Mesodermal cell (in vitro differentiated cells): ENCODE results near the gene C9orf85.
"Not testable (repeated sequence)": the region's sequence is repeated elsewhere in the genome, so short reads cannot be mapped to it uniquely, and the experiment has no call there.

ENCODE experiments used
- H3K27ac ChIP-seq: 2 replicates; pipeline ENCODE4 v1.7.0; 2013; ENCODE audit warnings: mild to moderate bottlenecking, low read depth, low read length, moderate library complexity; ENCODE audit not compliant: severe bottlenecking
- H3K36me3 ChIP-seq: 2 replicates; pipeline ENCODE4 v1.7.1; 2013; ENCODE audit warnings: mild to moderate bottlenecking, low read length, moderate library complexity; ENCODE audit not compliant: control insufficient read depth, insufficient read depth
- H3K4me1 ChIP-seq: one replicate; pipeline ENCODE4 v1.7.1; 2013; ENCODE audit warnings: mild to moderate bottlenecking, low read length; ENCODE audit not compliant: insufficient read depth, control insufficient read depth, poor library complexity, severe bottlenecking
- H3K4me3 ChIP-seq: 2 replicates; pipeline ENCODE4 v1.7.0; 2013; ENCODE audit warnings: low read length, control low read depth, mild to moderate bottlenecking; ENCODE audit not compliant: insufficient read depth, poor library complexity, severe bottlenecking; ENCODE audit errors: extremely low read depth
- H3K9me3 ChIP-seq: 2 replicates; pipeline ENCODE4 v1.7.1; 2013; ENCODE audit warnings: mild to moderate bottlenecking, low read length, moderate library complexity; ENCODE audit not compliant: control insufficient read depth
- WGBS, 2 experiments: methylation state at CpG; one replicate each; pipeline ENCODE4 v1.1.5; 2013; ENCODE audit warnings: missing lambda C conversion rate in 2 of 2; ENCODE audit not compliant: insufficient coverage in 2 of 2; 5-methylcytosine and 5-hydroxymethylcytosine counted together

The C9orf85 gene

DNA sequence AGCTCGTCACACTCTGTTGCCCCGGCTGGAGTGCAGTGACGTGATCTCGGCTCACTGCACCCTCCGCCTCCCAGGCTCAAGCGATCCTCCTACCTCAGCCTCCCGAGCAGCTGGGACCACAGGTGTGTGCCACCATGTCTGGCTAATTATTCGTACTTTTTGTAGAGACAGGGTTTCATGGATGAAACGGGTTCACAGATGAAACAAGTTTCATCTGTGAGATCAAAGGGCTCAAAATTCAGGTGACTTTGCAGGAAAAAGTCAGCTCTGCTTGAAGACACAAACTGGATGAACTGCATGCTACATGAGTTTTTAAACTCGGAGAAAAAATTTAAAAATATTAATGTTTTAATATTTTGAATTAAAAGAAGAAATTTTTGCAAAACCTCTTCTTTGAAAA lies 24.9 kb upstream of the C9orf85 start:
- Histone ChIP-seq H3K9me3 (peaks cover 20% of the 10 kb centered on the region), H3K4me3 (no peak overlapping the region), H3K27ac (no peak overlapping the region), H3K36me3 (peaks cover 26% of the 10 kb centered on the region), H3K4me1 (no peaks in the 10 kb centered on the region)
- WGBS, 2 experiments = 95% methylated on average over 9 of the region's 10 CpGs

DNA sequence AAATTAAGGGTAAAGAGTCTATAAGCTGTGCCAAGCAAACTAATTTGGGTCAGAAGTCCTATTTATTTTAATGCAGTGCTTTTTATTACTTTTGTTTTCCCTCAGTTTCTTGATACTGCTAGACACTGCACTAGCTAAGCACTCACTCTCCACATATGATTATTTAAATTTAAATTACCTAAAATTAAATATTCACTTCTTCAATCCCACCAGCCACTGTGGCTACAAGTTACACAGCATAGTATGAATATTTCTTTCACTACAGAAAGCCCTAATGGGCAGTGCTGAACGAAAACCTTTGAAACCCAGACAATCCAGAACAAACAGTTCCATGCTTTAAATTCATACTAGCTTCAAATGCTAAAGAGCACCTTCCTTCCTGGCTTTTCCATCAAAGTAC lies 24.1 kb upstream of the C9orf85 start:
- Histone ChIP-seq H3K4me1 (no peaks in the 10 kb centered on the region), H3K4me3 (no peak overlapping the region), H3K36me3 (peaks cover 19% of the 10 kb centered on the region), H3K27ac (no peak overlapping the region), H3K9me3 (peaks cover 18% of the 10 kb centered on the region)
- 90% methylated on average over 1 of the region's 1 CpG; no CpG with 5 or more reads in 1 of the 2 experiments for WGBS, 2 experiments

- Histone ChIP-seq H3K9me3 (no peaks in the 10 kb centered on the region), H3K27ac (no peak overlapping the region), H3K4me3 (no peak overlapping the region), H3K36me3 (peaks cover 6% of the 10 kb centered on the region), H3K4me1 (no peaks in the 10 kb centered on the region)
- 60 to 84% methylated on average over 1 to 2 of the region's 3 CpGs for WGBS, 2 experiments
Observed at GRCh38 chr9:71890042-71890679, 21.3 kb upstream of the C9orf85 start.

- Histone ChIP-seq H3K4me3 (no peak overlapping the region), H3K4me1 (no peaks in the 10 kb centered on the region), H3K27ac (no peak overlapping the region), H3K9me3 (no peaks in the 10 kb centered on the region), H3K36me3 (peaks cover under 1% of the 10 kb centered on the region)
- WGBS, 2 experiments = 100% methylated on average over 3 of the region's 4 CpGs; no CpG with 5 or more reads in 1 of the 2 experiments
Observed at GRCh38 chr9:71891557-71892189, 19.8 kb upstream of the C9orf85 start.

DNA sequence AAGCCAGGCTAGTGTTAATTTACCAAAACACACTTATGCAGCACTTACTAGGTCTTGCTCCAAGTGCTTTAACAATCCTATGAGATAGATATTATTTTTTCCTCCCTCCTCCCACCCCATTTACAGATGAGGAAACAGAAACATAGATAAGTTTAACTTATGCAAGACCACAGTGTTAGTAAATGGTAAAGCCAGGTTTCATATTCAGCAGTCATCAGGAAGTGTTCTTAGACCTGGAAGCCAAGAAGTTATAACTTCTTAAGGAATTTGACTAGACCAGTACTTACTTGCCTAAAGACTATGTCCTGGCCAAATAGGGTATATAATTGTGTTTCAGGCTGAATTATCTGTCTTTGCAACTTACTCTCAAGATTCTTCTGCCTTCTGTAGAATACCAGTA lies 16.3 kb upstream of the C9orf85 start:
- Histone ChIP-seq H3K4me1 (no peaks in the 10 kb centered on the region), H3K36me3 (peaks cover 7% of the 10 kb centered on the region), H3K27ac (no peak overlapping the region), H3K9me3 (no peaks in the 10 kb centered on the region), H3K4me3 (no peak overlapping the region)

- H3K4me3 ChIP-seq = no peak overlapping the region
- peaks cover 7% of the 10 kb centered on the region for H3K36me3 ChIP-seq
- no peak overlapping the region for H3K27ac ChIP-seq
- H3K4me1 ChIP-seq = no peaks in the 10 kb centered on the region
- H3K9me3 ChIP-seq = no peaks in the 10 kb centered on the region
Observed at GRCh38 chr9:71895955-71896354, 15.5 kb upstream of the C9orf85 start.

- peaks cover 7% of the 10 kb centered on the region for H3K36me3 ChIP-seq
- H3K27ac ChIP-seq = no peak overlapping the region
- peaks cover 4% of the 10 kb centered on the region for H3K4me1 ChIP-seq
- H3K9me3 ChIP-seq = no peaks in the 10 kb centered on the region
- no peak overlapping the region for H3K4me3 ChIP-seq
Observed at GRCh38 chr9:71896761-71897160, 14.7 kb upstream of the C9orf85 start.

- WGBS, 2 experiments = no CpG with 5 or more reads among the region's 1 CpG
- peaks cover 7% of the 10 kb centered on the region for H3K36me3 ChIP-seq
- H3K27ac ChIP-seq = no peak overlapping the region
- peaks cover 10% of the 10 kb centered on the region for H3K4me1 ChIP-seq
- no peaks in the 10 kb centered on the region for H3K9me3 ChIP-seq
- H3K4me3 ChIP-seq = no peak overlapping the region
Observed at GRCh38 chr9:71897577-71897976, 13.9 kb upstream of the C9orf85 start.

- peaks cover 13% of the 10 kb centered on the region for H3K4me1 ChIP-seq
- H3K9me3 ChIP-seq, H3K4me3 ChIP-seq, H3K27ac ChIP-seq, H3K36me3 ChIP-seq: not testable (repeated sequence)
- 94% methylated on average over 3 to 4 of the region's 6 CpGs for WGBS, 2 experiments
Observed at GRCh38 chr9:71898756-71899155, 12.7 kb upstream of the C9orf85 start.

- H3K27ac ChIP-seq = no peak overlapping the region
- no peak overlapping the region for H3K4me3 ChIP-seq
- 35 to 55% methylated on average over 3 to 4 of the region's 6 CpGs for WGBS, 2 experiments
- peaks cover 13% of the 10 kb centered on the region for H3K4me1 ChIP-seq
- peaks cover 19% of the 10 kb centered on the region for H3K36me3 ChIP-seq
- H3K9me3 ChIP-seq = no peaks in the 10 kb centered on the region
Observed at GRCh38 chr9:71901695-71902597, 9.5 kb upstream of the C9orf85 start.

- H3K27ac ChIP-seq = no peak overlapping the region
- peaks cover 16% of the 10 kb centered on the region for H3K36me3 ChIP-seq
- WGBS, 2 experiments = 40% methylated on average over 1 of the region's 2 CpGs; no CpG with 5 or more reads in 1 of the 2 experiments
- no peaks in the 10 kb centered on the region for H3K9me3 ChIP-seq
- H3K4me3 ChIP-seq = no peak overlapping the region
- peaks cover 13% of the 10 kb centered on the region for H3K4me1 ChIP-seq
Observed at GRCh38 chr9:71904076-71904475, 7.4 kb upstream of the C9orf85 start.
